GM18861 (cell line): ENCODE results near the gene IRGQ.
"Not testable (repeated sequence)": the region's sequence is repeated elsewhere in the genome, so short reads cannot be mapped to it uniquely, and the experiment has no call there.

ENCODE experiments used
- ATAC-seq: cut with Tn5 transposase; IDR thresholded peaks from one replicate; pipeline ENCODE4 v1.9.1; 2021; ENCODE audit not compliant: unreplicated experiment

IRGQ gene

DNA sequence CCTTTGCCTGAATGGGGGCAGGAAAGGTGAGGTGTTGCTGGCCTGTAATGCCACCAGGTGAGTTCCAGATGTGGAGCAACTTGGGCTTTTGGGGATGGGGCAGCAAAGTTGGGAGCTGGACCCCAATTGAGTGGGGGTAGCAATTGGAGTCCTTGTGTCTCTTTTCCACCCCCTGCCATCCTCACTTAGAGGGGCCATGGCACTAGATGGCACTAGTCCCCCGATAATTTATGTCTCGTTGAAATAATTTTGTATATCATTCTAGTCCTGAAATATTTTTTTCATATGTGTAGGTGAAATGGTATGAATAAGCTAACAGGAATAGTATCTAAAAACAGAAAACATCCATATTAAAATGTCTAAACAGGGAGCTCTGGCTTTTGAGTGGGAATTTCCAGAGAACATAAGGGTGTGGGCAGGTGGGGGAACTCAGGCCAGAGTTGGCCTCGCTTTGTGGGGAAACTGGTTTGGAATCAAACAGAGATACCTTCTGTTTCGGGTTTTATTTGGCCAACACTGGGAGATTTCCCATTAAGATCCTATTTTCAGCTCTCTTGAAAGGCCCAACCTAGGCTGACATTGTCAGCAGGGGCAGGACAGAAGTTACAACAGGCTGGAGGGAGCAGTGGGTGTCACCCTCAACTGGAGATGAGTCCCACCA, 3.8 kb upstream of the IRGQ start:
- ATAC-seq, result no peak

DNA sequence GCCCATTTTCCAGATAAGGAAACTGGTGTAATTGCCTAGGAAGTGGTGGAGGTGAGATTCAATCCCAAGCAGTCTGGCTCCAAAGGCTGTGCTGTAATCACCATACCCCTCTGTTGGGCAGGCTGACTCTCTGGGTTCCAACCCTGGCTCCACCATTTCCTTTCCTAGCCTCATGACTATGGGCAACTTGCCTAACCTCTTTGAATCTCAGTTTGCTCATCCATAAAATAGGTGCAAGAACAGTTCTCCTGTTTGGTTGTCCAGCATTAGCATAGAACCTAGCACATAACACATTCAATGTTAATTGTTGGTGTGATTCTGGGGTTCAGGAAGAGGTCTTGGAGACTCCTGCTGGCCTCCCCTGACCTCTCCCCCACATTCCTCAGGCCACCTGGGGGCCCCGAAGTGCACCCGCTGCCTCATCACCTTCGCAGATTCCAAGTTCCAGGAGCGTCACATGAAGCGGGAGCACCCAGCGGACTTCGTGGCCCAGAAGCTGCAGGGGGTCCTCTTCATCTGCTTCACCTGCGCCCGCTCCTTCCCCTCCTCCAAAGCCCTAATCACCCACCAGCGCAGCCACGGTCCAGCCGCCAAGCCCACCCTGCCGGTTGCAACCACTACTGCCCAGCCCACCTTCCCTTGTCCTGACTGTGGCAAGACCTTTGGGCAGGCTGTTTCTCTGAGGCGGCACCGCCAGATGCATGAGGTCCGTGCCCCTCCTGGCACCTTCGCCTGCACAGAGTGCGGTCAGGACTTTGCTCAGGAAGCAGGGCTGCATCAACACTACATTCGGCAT, 2.7 kb upstream of the IRGQ start:
- ATAC-seq, result no peak

DNA sequence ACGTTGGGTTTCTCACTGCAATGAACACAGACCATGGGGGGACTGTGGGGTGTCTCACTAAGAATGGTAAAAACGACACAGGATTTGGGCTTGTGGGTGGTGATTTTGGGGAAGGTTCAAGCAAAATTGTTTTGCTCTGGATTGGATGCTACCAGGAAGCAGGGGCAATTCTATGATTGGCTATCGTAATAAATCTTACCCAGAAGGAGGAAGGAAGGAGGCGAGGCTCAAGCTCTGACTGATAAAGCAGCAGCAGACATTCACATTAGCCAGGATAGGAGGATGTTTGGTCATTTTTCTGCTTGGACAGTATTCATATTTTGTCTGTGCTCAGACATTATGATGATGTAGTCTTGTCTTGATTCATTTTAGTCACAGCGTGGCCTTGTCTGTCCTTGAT, 1.9 kb upstream of the IRGQ start:
- no peak for ATAC-seq

DNA sequence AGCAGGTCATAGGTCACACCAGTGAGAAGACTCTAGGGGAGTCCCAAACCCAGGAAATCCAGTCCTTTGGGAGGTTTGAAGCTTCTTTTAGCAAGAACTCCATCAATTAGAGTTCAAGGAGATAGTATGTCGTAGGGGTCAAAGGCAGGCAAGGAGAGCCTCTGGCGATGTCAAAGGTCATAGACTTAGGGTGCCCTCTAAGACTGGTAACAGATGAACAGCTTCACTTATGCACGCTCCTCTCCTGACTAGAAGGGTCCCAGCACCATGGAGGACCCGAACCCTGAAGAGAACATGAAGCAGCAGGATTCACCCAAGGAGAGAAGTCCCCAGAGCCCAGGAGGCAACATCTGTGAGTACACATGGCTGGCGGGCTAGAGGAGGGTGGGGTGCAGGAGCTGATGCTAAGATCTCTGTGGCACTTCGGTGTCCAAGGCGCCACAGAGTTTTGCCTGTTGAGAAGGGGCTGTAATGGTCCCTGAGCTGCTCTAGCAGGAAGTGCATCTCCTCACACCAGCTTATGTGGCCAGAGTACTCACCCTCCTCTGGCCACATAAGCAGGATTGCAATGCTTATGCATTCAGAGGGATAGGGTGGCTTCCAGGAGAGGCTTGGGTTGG, 1.0 kb upstream of the IRGQ start:
- no peak for ATAC-seq

DNA sequence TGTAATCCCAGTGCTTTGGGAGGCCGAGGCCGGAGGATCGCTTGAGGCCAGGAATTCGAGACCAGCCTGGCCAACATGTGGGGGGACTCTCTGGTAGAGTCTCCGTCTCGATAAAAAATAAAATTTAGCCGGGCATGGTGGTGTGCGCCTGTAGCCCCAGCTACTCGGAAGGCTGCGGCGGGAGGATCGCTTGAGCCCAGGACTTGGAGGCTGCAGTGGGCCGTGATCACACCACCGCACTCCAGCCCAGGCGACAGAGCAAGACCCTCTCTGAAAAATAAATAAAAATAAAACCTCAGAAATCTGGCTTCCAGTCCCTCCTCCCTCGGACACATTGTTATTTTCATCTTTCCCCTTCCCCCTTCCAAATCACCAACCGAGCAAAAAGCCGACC, 332 bp downstream of the IRGQ start:
- no peak for ATAC-seq

DNA sequence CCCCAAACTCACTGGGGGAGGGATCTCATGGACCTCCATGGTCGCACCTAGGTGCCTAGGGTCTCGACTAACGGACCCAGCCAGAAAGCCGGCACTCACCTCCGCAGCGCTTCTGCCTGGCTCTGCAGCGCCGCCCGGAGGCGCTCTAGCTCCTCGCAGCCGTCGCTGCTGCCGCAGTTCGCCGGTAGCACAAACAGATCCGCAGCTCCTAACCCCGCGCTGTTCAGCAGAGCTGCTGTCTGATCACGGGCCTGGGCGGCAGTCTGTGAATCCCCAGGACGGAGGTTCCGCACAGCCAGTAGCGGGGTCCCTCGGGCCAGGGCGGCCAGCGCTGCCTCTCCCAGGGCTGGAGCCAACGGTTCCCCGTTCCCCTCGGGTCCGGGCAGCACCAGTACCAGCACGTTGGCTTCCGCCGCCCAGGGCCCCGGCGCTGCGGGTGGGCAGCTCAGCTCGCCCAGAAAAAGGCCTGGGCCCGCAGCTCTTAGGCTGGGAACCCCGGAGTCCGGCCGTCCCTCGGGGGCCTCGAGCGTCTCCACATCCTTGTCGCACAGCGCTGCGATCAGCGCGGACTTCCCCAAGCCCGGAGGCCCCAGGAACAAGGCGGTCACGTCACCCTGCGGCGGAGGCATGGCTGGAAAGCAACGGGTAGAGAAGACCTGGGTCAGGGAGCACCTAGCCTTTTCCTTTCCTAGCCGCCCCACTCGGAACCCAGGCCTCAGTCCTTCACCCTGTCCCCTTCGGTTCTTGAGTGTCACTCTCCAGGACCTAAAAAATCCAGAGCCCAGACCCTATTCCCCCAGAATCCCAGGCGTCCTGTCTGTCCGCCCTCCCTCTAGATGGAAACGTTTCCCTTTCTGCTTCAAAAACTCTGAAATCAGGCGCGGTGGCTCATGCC, 977 bp downstream of the IRGQ start:
- ATAC-seq, result no peak

DNA sequence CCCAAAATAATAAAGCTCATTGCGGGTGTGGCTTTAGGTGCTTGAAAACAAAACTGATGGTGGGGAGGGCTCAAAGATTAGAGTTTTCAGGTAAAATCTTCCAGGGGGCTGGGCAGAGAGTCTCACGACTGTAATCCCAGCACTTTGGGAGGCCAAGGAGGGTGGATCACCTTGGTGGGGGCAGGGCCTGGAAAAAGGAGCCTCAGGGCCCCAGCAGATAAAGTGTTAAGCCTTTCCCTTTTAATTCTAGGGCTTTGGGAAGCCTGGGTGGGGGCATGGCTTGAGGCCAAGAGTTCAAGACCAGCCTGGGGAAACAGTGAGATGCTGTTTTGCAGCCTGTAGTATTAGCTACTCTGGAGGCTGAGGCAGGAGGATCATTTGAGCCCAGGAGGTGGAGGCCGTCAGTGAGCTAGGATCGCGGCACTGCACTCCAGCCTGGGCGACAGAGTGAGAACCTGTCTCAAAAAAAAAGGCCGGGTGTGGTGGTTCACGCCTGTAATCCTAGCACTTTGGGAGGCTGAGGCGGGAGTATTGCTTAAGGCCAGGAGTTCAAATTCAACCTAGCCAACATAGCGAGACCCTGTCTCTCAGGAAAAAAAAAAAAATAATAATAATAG, 1.7 kb downstream of the IRGQ start:
- no peak for ATAC-seq

DNA sequence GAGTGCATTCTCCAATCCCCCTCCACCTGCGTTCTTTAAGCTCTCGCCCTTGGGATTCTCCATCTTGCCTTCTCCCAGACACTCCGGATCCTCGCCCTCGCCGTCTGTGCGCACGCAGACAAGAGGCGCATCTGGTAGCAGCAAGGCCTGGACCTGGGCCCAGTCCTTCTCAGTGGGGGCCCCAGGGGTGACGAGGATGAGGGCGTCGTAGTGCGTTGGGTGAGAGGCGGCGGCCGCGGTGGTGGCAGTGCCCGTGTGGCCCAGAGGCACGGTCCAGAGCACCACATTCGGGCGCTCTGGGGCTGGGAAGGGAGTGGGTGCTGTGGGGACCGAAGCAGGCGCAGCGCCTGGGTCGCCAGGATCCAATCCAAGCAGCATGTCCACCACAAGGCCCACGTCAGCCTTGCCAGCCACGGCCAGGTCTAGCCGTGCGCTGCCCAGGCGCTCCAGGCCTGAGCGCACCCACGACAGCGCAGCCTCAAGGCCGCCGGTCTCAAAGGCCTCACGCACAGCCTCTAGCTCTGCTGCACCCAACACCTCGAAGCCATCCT, 3.1 kb downstream of the IRGQ start:
- ATAC-seq, result no peak

DNA sequence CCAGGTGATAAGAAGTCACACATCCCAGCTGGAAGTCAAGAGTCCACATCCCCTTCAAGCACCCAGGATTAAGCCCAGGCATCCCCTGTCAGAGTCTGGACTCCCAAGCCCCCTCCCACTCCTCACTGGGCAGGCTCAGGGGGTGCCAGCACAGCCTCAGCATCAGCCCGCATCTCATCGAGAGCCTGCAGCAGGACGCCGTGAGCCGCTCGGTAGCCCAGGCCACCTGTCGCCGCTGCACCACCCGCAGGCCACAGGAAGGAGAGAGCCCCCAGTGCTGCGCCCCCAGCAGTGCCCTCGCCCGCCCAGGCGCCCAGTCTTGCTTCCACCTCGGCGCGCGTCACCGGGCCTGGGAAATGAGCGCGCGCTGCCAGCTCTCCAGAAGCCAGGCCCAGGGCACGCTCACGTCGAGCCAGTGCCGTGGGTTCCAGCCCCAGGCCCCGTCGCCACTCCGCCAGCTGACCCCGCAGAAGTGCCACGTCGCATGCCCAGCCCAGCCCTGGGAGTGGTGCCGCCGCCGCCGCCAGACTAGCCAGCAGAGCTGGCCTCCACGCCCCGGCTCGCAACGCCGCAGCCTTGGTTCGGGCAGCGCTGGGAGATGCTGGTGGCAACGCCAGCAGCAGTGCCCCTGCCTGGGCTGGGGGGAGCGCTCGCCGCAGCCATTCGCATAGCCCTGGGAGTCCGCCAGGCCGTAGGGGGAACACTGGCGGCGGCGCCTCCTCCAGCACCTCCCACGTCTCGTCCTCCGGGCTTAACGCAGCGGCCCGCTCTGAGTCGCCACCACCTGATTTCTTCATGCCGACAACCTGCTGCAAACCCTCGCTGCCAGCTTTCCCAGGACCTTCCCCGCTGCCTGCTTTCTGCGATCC, 3.8 kb downstream of the IRGQ start:
- ATAC-seq, result no peak

DNA sequence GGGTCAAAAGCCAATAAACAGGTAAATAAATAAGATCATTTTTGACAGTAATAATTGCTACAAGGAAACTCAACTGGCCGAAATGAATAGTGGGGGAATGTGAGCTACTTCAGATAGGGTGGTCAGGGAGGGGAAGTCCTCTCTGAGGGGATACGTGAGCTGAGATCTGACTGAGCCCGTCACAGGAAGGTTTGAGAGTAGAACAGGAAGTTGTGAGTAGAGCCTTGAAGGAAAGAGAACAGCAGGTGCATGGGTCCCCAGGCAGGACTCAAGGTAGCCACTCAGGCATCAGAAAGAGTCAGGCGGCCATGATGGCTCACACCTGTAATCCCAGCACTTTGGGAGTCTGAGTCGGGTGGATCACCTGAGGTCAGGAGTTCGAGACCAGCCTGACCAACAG, 6.3 kb downstream of the IRGQ start:
- ATAC-seq, result no peak

DNA sequence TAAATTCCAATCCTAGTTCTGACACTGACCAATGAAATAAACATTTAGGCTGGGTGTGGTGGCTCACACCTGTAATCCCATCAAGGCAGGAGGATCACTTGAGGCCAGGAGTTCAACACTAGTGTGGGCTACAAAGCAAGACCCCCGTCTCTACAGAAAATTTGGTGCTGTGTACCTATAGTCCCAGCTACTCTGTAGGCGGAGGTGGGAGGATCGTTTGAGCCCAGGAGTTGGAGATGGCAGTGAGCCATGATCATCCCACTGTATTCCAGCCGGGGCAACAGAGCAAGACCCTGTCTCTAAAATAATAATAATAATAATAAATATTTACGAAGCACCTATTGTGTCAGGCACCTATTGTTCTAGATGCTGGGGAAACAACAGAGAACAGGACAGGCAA, 6.7 kb downstream of the IRGQ start:
- no peak for ATAC-seq

DNA sequence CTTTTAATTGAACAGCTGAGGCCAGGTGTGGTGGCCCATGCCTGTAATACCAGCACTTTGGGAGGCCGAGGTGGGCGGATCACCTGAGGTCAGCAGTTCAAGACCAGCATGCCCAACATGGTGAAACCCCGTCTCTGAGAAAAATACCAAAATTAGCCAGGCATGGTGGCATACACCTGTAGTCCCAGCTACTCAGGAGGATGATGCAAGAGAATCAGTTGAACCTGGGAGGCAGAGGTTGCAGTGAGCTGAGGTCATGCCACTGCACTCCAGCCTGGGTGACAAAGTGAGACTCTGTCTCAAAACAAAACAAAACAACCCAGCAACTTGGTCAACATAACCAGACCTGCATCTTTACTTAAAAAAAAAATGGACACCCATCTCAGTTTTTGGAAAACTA, 8.9 kb downstream of the IRGQ start:
- not testable (repeated sequence) for ATAC-seq

DNA sequence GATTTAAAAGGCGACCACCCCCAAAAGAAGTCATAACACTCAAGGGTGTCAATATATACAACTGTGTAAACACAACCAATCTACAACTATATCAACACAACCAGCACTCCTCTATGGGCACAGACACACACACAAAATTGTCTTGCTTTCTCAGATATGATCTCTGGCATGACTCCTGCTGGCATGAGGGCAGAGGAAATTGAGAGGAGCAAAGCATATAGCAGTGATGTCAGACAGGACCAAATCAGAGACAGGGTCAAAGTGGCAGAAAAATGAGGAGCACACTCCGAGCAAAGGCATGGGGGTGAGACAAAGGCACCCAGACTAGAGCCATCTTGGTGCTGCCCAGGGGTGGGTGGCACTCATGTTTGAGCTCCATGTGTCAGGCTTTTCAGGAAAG, 9.6 kb downstream of the IRGQ start:
- no peak for ATAC-seq

DNA sequence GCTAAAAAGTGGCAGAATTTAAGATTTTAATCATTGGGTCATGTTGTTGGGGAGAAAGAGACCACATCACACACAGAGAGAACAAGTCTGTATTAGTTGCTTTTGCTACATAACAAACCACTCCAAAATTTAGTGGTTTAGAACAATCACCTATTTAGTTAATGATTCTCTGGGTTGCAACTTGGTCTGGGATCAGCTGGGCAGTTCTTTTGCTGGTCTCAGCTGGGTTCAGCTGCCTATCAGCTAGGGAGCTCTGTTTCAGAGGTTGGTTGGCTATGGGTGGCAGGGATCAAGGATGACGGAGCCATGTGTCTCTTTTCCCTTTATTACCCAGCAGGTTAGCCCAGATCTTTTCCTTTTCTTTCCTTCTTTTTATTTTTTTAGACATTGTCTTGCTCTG, 11.4 kb downstream of the IRGQ start:
- peak; percentile 44 for ATAC-seq

DNA sequence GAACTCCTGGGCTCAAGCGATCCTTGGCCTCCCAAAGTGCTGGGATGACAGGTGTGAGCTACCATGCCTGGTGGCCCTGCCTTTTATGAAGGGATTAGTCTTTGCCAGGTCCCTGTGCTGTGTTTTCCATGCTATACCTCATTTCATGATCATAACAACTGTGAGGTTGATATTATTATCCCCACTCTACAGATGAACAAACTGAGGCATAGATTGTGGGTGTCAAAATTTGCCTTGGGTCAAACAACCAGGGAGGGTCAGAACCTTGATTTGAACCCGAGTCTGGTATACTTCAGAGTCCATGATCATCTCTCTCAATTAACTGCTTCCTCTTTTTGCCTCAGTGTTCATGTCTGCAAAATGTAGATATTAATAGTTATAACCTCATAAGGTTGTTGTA, 13.4 kb downstream of the IRGQ start:
- ATAC-seq, result no peak

DNA sequence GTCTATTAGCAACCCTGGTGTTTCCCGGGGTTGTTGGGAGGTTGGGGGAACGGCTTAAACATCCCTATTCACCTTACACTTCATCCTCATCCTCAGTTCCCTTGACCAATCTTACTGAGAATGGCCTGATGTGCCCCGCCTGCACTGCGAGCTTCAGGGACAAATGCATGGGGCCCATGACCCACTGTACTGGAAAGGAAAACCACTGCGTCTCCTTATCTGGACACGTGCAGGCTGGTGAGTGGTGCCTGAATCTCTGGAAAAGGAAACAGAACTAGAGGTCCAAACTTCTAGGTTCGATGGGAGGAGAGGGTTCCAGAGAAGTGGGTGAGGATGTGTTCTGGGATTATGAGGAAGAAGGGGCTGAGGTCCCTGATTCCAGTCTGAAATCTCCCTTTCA, 14.5 kb downstream of the IRGQ start:
- no peak for ATAC-seq

DNA sequence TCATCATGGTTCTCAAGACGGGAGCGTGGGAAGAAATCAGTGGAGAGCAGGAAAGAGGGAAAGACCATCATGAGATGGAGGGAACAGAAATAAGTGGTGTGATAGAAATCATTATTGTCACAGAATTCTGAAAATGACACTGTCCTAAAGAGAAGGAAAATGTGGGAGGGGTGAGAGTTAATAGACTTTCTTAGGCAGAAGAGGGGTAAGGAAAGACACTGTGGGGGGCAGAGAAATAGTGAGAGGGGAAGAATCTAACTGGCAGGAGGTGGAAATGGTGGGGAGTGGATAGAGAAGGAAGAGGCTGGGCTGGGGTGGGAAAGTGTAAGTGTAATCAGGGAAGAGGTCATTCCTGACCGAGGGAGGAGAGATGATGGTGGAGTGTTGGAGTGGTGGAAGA, 17.1 kb downstream of the IRGQ start:
- ATAC-seq, result no peak

DNA sequence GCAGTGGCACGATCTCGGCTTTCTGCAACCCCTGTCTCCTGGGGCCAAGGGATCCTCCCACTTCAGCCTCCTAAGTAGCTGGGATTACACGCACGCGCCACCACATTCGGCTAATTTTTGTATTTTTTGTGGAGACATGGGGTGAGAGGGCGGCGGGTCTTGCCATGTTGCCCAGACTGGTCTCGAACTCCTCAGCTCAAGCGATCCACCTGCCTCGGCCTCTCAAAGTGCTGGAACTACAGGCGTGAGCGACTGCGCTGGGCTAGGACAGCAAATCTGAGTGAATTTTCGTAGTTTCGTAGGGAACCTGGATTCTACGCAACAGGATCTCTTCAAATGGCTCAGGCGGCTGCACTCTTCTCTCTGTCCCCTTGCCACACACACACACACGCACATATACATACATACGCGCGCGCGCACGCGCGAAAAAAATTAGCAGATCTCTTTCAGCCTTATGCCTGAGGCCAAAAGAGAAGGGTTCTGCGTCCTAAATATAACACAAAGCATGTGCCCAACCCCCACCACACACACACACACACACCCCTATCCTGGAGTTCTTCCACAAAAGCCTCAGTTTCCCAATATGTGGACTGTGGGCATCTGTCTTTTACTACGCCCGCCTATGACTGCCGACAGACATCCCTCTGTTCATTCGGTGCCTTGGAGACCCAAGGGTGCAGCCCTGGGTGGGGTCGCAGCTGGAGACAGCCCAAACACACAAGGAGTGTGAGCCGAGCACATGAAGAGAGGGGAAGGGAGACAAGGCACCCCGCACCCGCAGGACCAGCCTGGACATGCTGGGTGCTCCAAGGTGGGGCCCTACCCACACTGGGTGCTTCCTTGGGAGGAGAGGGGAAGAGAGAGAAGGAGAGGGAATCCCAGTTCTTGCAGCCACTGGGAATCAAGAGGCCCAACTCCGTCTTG, 19.7 kb downstream of the IRGQ start:
- ATAC-seq, result no peak
